Measurements from ENCODE around the gene SERPINA6. TPM values are rescaled to one million over a fixed set of nuclear protein-coding genes. Genes with fewer than 3 reads are reported as not detected.

The SERPINA6 gene
- polyA plus RNA-seq, 3 donors = not detected

- Histone ChIP-seq H4K20me1 (ENCODE audit: insufficient read depth, low read length) (no peaks in the 10 kb centered on the region), H3K27ac (ENCODE audit: low read depth in 1 of 2, low read length in 2 of 2) (no peak overlapping the region), H3K79me2 (ENCODE audit: insufficient read depth, low read length) (no peaks in the 10 kb centered on the region), H3K27me3 (ENCODE audit: control insufficient read depth in 2 of 2, insufficient read depth in 2 of 2, low read length in 2 of 2) (no peaks in the 10 kb centered on the region), H3K4me1 (ENCODE audit: control insufficient read depth in 1 of 2, insufficient read depth in 2 of 2, low read length in 2 of 2) (no peaks in the 10 kb centered on the region), H3K9ac (ENCODE audit: insufficient read depth, low read length, poor library complexity, severe bottlenecking) (no peak overlapping the region), H3K36me3 (replicated peaks in 1 of 2; ENCODE audit: control insufficient read depth in 1 of 2, insufficient read depth in 2 of 2, low read length in 2 of 2) (no peaks in the 10 kb centered on the region), H3K4me2 (replicated peaks; ENCODE audit: extremely low read depth, low read length, poor library complexity, severe bottlenecking) (no peak overlapping the region), H3K4me3 (replicated peaks in 1 of 3; ENCODE audit: low read depth in 2 of 3, low read length in 3 of 3) (no peak overlapping the region), H2AFZ (ENCODE audit: insufficient read depth, low read depth, low read length, poor library complexity, severe bottlenecking) (no peak overlapping the region), H3K9me3 (replicated peaks in 1 of 2; ENCODE audit: control insufficient read depth in 1 of 2, insufficient read depth in 1 of 2, low read length in 2 of 2) (peaks cover 0 to 4% of the 10 kb centered on the region in 2 donors)
- intact Hi-C loops (cut with micrococcal nuclease) = no loop called here
- peaks cover 4 to 13% (median 9%) of the 10 kb centered on the region in 7 donors for H3K9me3 Mint-ChIP-seq
- H3K27ac Mint-ChIP-seq = no peak overlapping the region
- no peaks in the 10 kb centered on the region for H3K4me1 Mint-ChIP-seq
- peaks cover 1 to 5% (median 2%) of the 10 kb centered on the region in 3 donors for H3K27me3 Mint-ChIP-seq (ENCODE audit: low read depth in 3 of 3)
- DNase-seq = no peak
- H3K4me3 Mint-ChIP-seq = no peak overlapping the region
- no peaks in the 10 kb centered on the region for H3K36me3 Mint-ChIP-seq
- TF ChIP-seq, protein P1, sequence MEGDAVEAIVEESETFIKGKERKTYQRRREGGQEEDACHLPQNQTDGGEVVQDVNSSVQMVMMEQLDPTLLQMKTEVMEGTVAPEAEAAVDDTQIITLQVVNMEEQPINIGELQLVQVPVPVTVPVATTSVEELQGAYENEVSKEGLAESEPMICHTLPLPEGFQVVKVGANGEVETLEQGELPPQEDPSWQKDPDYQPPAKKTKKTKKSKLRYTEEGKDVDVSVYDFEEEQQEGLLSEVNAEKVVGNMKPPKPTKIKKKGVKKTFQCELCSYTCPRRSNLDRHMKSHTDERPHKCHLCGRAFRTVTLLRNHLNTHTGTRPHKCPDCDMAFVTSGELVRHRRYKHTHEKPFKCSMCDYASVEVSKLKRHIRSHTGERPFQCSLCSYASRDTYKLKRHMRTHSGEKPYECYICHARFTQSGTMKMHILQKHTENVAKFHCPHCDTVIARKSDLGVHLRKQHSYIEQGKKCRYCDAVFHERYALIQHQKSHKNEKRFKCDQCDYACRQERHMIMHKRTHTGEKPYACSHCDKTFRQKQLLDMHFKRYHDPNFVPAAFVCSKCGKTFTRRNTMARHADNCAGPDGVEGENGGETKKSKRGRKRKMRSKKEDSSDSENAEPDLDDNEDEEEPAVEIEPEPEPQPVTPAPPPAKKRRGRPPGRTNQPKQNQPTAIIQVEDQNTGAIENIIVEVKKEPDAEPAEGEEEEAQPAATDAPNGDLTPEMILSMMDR (IDR thresholded peaks at IDR 0.05) = no peak
- WGBS (ENCODE audit: insufficient coverage) = 96% methylated on average over 7 of the region's 10 CpGs
Observed at GRCh38 chr14:94309721-94310120, 13.4 kb downstream of the SERPINA6 start.

DNA sequence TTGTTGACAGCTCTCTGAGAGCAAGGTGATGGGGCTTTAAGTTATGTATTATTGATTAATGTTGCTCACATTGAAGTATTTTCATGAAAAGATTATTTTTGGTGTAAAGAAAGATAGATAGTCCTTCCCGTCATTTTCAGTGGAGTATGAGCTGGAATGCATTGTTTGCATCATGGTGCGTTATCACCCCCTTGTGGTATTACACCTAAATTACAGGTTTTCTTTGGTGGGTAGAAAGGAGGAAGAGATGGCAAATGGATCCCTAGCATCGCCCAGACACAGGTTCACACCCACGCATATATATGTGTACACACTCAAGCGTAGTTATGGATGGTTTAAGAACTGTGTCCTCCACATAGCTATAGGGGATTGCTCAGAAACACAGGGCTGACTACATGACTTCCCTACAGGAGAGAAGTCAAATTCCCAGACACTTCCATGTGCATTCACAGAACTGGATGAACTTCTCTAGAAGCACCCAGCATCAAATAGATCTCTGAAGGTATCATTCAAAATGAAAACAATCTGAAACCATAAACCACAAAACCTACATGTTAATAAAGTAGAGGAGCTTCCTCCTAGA, 15.6 kb downstream of the SERPINA6 start:
- H3K4me2 ChIP-seq (replicated peaks; ENCODE audit: extremely low read depth, low read length, poor library complexity, severe bottlenecking) = no peak overlapping the region

More for the DNA sequence above, 15.6 kb downstream of the SERPINA6 start:
- no peak overlapping the region for H2AFZ ChIP-seq (ENCODE audit: insufficient read depth, low read depth, low read length, poor library complexity, severe bottlenecking)
- Mint-ChIP-seq H3K27me3 (ENCODE audit: low read depth in 3 of 3) (peaks cover 1 to 5% (median 2%) of the 10 kb centered on the region in 3 donors), H3K4me3 (no peak overlapping the region), H3K27ac (no peak overlapping the region), H3K36me3 (no peaks in the 10 kb centered on the region), H3K4me1 (no peaks in the 10 kb centered on the region), H3K9me3 (peaks cover 4 to 13% (median 7%) of the 10 kb centered on the region in 7 donors)
- H3K36me3 ChIP-seq (replicated peaks in 1 of 2; ENCODE audit: control insufficient read depth in 1 of 2, insufficient read depth in 2 of 2, low read length in 2 of 2) = no peaks in the 10 kb centered on the region
- no peaks in the 10 kb centered on the region for H3K4me1 ChIP-seq (ENCODE audit: control insufficient read depth in 1 of 2, insufficient read depth in 2 of 2, low read length in 2 of 2)
- H4K20me1 ChIP-seq (ENCODE audit: insufficient read depth, low read length) = no peaks in the 10 kb centered on the region
- DNase-seq = no peak
- peaks cover 0 to 4% of the 10 kb centered on the region in 2 donors for H3K9me3 ChIP-seq (replicated peaks in 1 of 2; ENCODE audit: control insufficient read depth in 1 of 2, insufficient read depth in 1 of 2, low read length in 2 of 2)
- TF ChIP-seq, protein P1 (IDR thresholded peaks at IDR 0.05) = peak; percentile 15
- no CpG with 5 or more reads among the region's 5 CpGs for WGBS (ENCODE audit: insufficient coverage)
- no peak overlapping the region for H3K27ac ChIP-seq (ENCODE audit: low read depth in 1 of 2, low read length in 2 of 2)
- H3K79me2 ChIP-seq (ENCODE audit: insufficient read depth, low read length) = no peaks in the 10 kb centered on the region
- no peak overlapping the region for H3K4me3 ChIP-seq (replicated peaks in 1 of 3; ENCODE audit: low read depth in 2 of 3, low read length in 3 of 3)
- no peaks in the 10 kb centered on the region for H3K27me3 ChIP-seq (ENCODE audit: control insufficient read depth in 2 of 2, insufficient read depth in 2 of 2, low read length in 2 of 2)
- H3K9ac ChIP-seq (ENCODE audit: insufficient read depth, low read length, poor library complexity, severe bottlenecking) = no peak overlapping the region
- intact Hi-C loops (cut with micrococcal nuclease) = no loop called here

Measured in CD14-positive monocyte (primary cell).